SU-DHL-6 (cell line): ENCODE results near the gene AVEN.

Experiments used
- EZH2phosphoT487 ChIP-seq: fragments of 200-600 bp; sonication (generic), shearing (Covaris generic); conservative IDR thresholded peaks from 2 replicates; pipeline ENCODE4 v1.6.1; 2018; ENCODE audit warnings: mild to moderate bottlenecking, antibody characterized with exemption, low read length, moderate library complexity, mixed read lengths
- TF ChIP-seq, protein P1 (sequence below): fragments of 200-600 bp; sonication (generic); IDR thresholded peaks from one replicate; pipeline ENCODE4 v1.5.1; 2017; ENCODE audit warnings: antibody characterized with exemption, mild to moderate bottlenecking, low read length, moderate library complexity; ENCODE audit not compliant: insufficient read depth, poor library complexity, severe bottlenecking

DNA sequence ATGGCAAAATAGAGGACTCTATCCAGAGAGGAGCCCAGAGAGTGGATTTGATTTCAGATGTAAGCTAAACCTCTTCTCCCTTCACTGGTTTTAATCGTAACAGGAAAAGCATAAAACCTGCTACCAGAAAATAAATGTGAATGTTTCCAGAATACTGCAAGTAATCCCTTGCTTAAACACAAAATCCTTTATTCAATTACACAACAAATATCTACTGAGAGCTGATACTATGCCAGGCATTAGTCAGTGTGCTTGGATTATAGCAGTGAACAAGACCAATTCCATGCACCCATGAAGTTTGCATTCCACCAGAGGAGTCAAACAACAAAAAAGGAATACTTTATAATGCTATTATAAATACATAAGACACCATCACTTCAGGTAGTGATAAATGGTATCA, 15.1 kb downstream of the AVEN start:
- TF ChIP-seq, protein P1, sequence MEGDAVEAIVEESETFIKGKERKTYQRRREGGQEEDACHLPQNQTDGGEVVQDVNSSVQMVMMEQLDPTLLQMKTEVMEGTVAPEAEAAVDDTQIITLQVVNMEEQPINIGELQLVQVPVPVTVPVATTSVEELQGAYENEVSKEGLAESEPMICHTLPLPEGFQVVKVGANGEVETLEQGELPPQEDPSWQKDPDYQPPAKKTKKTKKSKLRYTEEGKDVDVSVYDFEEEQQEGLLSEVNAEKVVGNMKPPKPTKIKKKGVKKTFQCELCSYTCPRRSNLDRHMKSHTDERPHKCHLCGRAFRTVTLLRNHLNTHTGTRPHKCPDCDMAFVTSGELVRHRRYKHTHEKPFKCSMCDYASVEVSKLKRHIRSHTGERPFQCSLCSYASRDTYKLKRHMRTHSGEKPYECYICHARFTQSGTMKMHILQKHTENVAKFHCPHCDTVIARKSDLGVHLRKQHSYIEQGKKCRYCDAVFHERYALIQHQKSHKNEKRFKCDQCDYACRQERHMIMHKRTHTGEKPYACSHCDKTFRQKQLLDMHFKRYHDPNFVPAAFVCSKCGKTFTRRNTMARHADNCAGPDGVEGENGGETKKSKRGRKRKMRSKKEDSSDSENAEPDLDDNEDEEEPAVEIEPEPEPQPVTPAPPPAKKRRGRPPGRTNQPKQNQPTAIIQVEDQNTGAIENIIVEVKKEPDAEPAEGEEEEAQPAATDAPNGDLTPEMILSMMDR, result no peak
- TF ChIP-seq EZH2phosphoT487, result no peak
